DND-41 (cell line): ENCODE measurements around the gene IDUA.

ENCODE experiments used
- ATAC-seq: fragments of 200-7000 bp; cut with Tn5 transposase; 3 replicates; pipeline ENCODE4 v1.9.1; 2021; ENCODE audit warnings: low read depth; ENCODE audit not compliant: insufficient read depth
- DNase-seq: peaks from one replicate; pipeline ENCODE4 v3.0.0-alpha.2; 2020
- H2AFZ ChIP-seq: 2 replicates; pipeline ENCODE4 v1.6.0; 2012; ENCODE audit warnings: low read depth, low read length
- H3K27ac ChIP-seq: 2 replicates; pipeline ENCODE4 v1.5.1; 2012; ENCODE audit warnings: low read length, inconsistent platforms
- H3K27me3 ChIP-seq: fragments of 200-600 bp; sonication (generic); 2 replicates; pipeline ENCODE4 v1.6.0; 2012; ENCODE audit warnings: low read length, mild to moderate bottlenecking, inconsistent platforms; ENCODE audit not compliant: insufficient read depth, poor library complexity
- H3K36me3 ChIP-seq: 2 replicates; pipeline ENCODE4 v1.5.1; 2012; ENCODE audit warnings: low read length, inconsistent platforms; ENCODE audit not compliant: insufficient read depth
- H3K4me1 ChIP-seq: 2 replicates; pipeline ENCODE4 v1.5.1; 2012; ENCODE audit warnings: mild to moderate bottlenecking, low read length; ENCODE audit not compliant: insufficient read depth
- H3K4me2 ChIP-seq: 2 replicates; pipeline ENCODE4 v1.6.0; 2012; ENCODE audit warnings: mild to moderate bottlenecking, moderate library complexity, low read length, inconsistent platforms; ENCODE audit not compliant: insufficient read depth
- H3K4me3 ChIP-seq, 2 experiments: fragments of 200-600 bp in 1 of 2; shearing (Covaris generic) in 1 of 2; 2 replicates each; pipeline ENCODE4 v1.5.1; 2012 to 2016; ENCODE audit warnings: inconsistent platforms in 2 of 2, low read length in 2 of 2, mild to moderate bottlenecking in 2 of 2, low read depth in 1 of 2, moderate library complexity in 1 of 2
- H3K79me2 ChIP-seq: 2 replicates; pipeline ENCODE4 v1.6.0; 2012; ENCODE audit warnings: low read length, inconsistent platforms; ENCODE audit not compliant: insufficient read depth
- H3K9ac ChIP-seq: 2 replicates; pipeline ENCODE4 v1.6.0; 2012; ENCODE audit warnings: low read depth, mild to moderate bottlenecking, inconsistent platforms, low read length, moderate library complexity
- H3K9me3 ChIP-seq: 2 replicates; pipeline ENCODE4 v1.5.1; 2012; ENCODE audit warnings: low read length, moderate library complexity, mild to moderate bottlenecking, inconsistent platforms; ENCODE audit not compliant: insufficient read depth, severe bottlenecking
- H4K20me1 ChIP-seq: 2 replicates; pipeline ENCODE4 v1.6.0; 2012; ENCODE audit warnings: low read length; ENCODE audit not compliant: insufficient read depth
- CTCF ChIP-seq: IDR thresholded peaks from 2 replicates; pipeline ENCODE4 v1.5.1; 2012; ENCODE audit warnings: borderline replicate concordance, low read length, moderate library complexity, mild to moderate bottlenecking; ENCODE audit not compliant: poor library complexity, severe bottlenecking; ENCODE audit errors: extremely low read depth
- EZH2 ChIP-seq: IDR thresholded peaks from 3 replicates; pipeline ENCODE4 v1.6.1; 2012; ENCODE audit warnings: borderline replicate concordance, low read depth, mild to moderate bottlenecking, moderate library complexity, low read length, inconsistent platforms; ENCODE audit not compliant: severe bottlenecking

The IDUA gene

GRCh38 chr4:1047106-1047975 lies 60.5 kb downstream of the IDUA start:
- H3K27ac ChIP-seq, result no peak overlapping the region
- no peaks in the 10 kb centered on the region for H3K79me2 ChIP-seq
- H3K9me3 ChIP-seq, result no peaks in the 10 kb centered on the region
- H3K4me3 ChIP-seq, result no peak overlapping the region
- H3K36me3 ChIP-seq, result no peaks in the 10 kb centered on the region
- peaks cover 4% of the 10 kb centered on the region; the same call in 1 of the 2 replicates for H4K20me1 ChIP-seq
- no peak for TF ChIP-seq EZH2
- no peak for TF ChIP-seq CTCF
- no peak overlapping the region for H2AFZ ChIP-seq
- no peak for DNase-seq
- H3K4me1 ChIP-seq, result no peaks in the 10 kb centered on the region
- no peak overlapping the region for H3K9ac ChIP-seq
- no peak overlapping the region for H3K4me2 ChIP-seq
- ATAC-seq, result no peak
- no peaks in the 10 kb centered on the region for H3K27me3 ChIP-seq

- peaks cover 4% of the 10 kb centered on the region; the same call in 1 of the 2 replicates for H4K20me1 ChIP-seq
- ATAC-seq (no peak), DNase-seq (no peak)
- no peak overlapping the region for H3K4me3 ChIP-seq
- TF ChIP-seq EZH2 (no peak), CTCF (no peak)
- H3K79me2 ChIP-seq, result no peaks in the 10 kb centered on the region
- no peak overlapping the region for H2AFZ ChIP-seq
- H3K27me3 ChIP-seq, result peaks cover under 1% of the 10 kb centered on the region
- no peak overlapping the region for H3K27ac ChIP-seq
- H3K36me3 ChIP-seq, result no peaks in the 10 kb centered on the region
- no peak overlapping the region for H3K9ac ChIP-seq
- no peak overlapping the region for H3K4me2 ChIP-seq
- no peaks in the 10 kb centered on the region for H3K9me3 ChIP-seq
- H3K4me1 ChIP-seq, result no peaks in the 10 kb centered on the region
These were observed 61.3 kb downstream of the IDUA start for GRCh38 chr4:1047976-1048772.

GRCh38 chr4:1048773-1049590 lies 62.1 kb downstream of the IDUA start:
- H3K27me3 ChIP-seq, result peaks cover 3% of the 10 kb centered on the region
- H4K20me1 ChIP-seq, result peaks cover 4% of the 10 kb centered on the region; the same call in 1 of the 2 replicates
- ATAC-seq (no peak), DNase-seq (no peak)
- no peaks in the 10 kb centered on the region for H3K79me2 ChIP-seq
- H3K9ac ChIP-seq, result no peak overlapping the region
- no peak overlapping the region for H3K4me2 ChIP-seq
- H2AFZ ChIP-seq, result no peak overlapping the region
- no peaks in the 10 kb centered on the region for H3K36me3 ChIP-seq
- H3K4me1 ChIP-seq, result no peaks in the 10 kb centered on the region
- H3K9me3 ChIP-seq, result no peaks in the 10 kb centered on the region
- H3K27ac ChIP-seq, result no peak overlapping the region
- no peak for TF ChIP-seq EZH2
- no peak for TF ChIP-seq CTCF
- no peak overlapping the region for H3K4me3 ChIP-seq
